Measurements from ENCODE around the gene MACROD2. TPM values are rescaled to one million over a fixed set of nuclear protein-coding genes. Genes with fewer than 3 reads are reported as not detected.

The MACROD2 gene
- total RNA-seq, 1 donor from 2014 or later, result 78.2 TPM

- Histone ChIP-seq H3K9me3 (no peaks in the 10 kb centered on the region), H3K27ac (no peak overlapping the region), H3K4me3 (no peak overlapping the region), H3K36me3 (no peaks in the 10 kb centered on the region), H3K27me3 (no peaks in the 10 kb centered on the region), H3K4me1 (no peaks in the 10 kb centered on the region)
- DNase-seq, result no peak
- intact Hi-C loops (cut with DNase I), result no loop called here
- no peak for TF ChIP-seq CTCF (IDR thresholded peaks at IDR 0.05)
- no peak for ATAC-seq
Observed at GRCh38 chr20:15700147-15700765, 1704.9 kb downstream of the MACROD2 start.

- H3K36me3 ChIP-seq, result no peaks in the 10 kb centered on the region
- TF ChIP-seq CTCF (IDR thresholded peaks at IDR 0.05), result no peak
- no peak for ATAC-seq
Observed at GRCh38 chr20:15702161-15702560, 1706.8 kb downstream of the MACROD2 start.

GRCh38 chr20:15703171-15703911 lies 1708.0 kb downstream of the MACROD2 start:
- H3K27me3 ChIP-seq, result no peaks in the 10 kb centered on the region
- no peaks in the 10 kb centered on the region for H3K9me3 ChIP-seq
- H3K4me3 ChIP-seq, result no peak overlapping the region
- ATAC-seq, result no peak
- TF ChIP-seq CTCF (IDR thresholded peaks at IDR 0.05), result no peak
- intact Hi-C loops (cut with DNase I), result no loop called here
- no peak overlapping the region for H3K27ac ChIP-seq
- no peaks in the 10 kb centered on the region for H3K36me3 ChIP-seq
- no peaks in the 10 kb centered on the region for H3K4me1 ChIP-seq
- DNase-seq, result no peak

More at GRCh38 chr20:15702161-15702560, 1706.8 kb downstream of the MACROD2 start:
- no peak for DNase-seq
- intact Hi-C loops (cut with DNase I), result no loop called here
- Histone ChIP-seq H3K4me1 (no peaks in the 10 kb centered on the region), H3K4me3 (no peak overlapping the region), H3K27me3 (no peaks in the 10 kb centered on the region), H3K9me3 (no peaks in the 10 kb centered on the region), H3K27ac (no peak overlapping the region)

- no peak for DNase-seq
- Histone ChIP-seq H3K4me1 (no peaks in the 10 kb centered on the region), H3K36me3 (no peaks in the 10 kb centered on the region), H3K27me3 (no peaks in the 10 kb centered on the region), H3K27ac (no peak overlapping the region), H3K4me3 (no peak overlapping the region), H3K9me3 (no peaks in the 10 kb centered on the region)
- no peak for TF ChIP-seq CTCF (IDR thresholded peaks at IDR 0.05)
- intact Hi-C loops (cut with DNase I), result no loop called here
- no peak for ATAC-seq
Observed at GRCh38 chr20:15705975-15706374, 1710.7 kb downstream of the MACROD2 start.

GRCh38 chr20:15706719-15707118 lies 1711.4 kb downstream of the MACROD2 start:
- intact Hi-C loops (cut with DNase I), result no loop called here
- no peak overlapping the region for H3K4me3 ChIP-seq
- H3K27ac ChIP-seq, result no peak overlapping the region
- ATAC-seq (no peak), DNase-seq (no peak)
- H3K4me1 ChIP-seq, result no peaks in the 10 kb centered on the region
- no peaks in the 10 kb centered on the region for H3K36me3 ChIP-seq
- H3K27me3 ChIP-seq, result no peaks in the 10 kb centered on the region
- no peak for TF ChIP-seq CTCF (IDR thresholded peaks at IDR 0.05)
- H3K9me3 ChIP-seq, result no peaks in the 10 kb centered on the region

All from upper lobe of right lung (tissue), 1 donor.